Bone marrow (tissue), 2 donors: ENCODE data around the gene DEAF1.
"Not testable (repeated sequence)": the region's sequence is repeated elsewhere in the genome, so short reads cannot be mapped to it uniquely, and the experiment has no call there.

ENCODE experiments used
- DNase-seq, 2 donors: peaks; one replicate each; lab custom pipeline; 2025; lab: John Stamatoyannopoulos, UW

Gene DEAF1

GRCh38 chr11:694563-695287, at the start of gene DEAF1:
DEAF1 (minus strand) TSS chr11:695222; CDS start chr11:695047, 175 bp downstream.
- peak in 1 of 2 donors; percentile 97 for DNase-seq

GRCh38 chr11:742571-743201, 47.7 kb upstream of the DEAF1 start:
- DNase-seq: no peak

GRCh38 chr11:742156-742546, 47.1 kb upstream of the DEAF1 start:
- no peak for DNase-seq

- peak in 1 of 2 donors; percentile 14 for DNase-seq
Observed at GRCh38 chr11:737899-738298, 42.9 kb upstream of the DEAF1 start.

GRCh38 chr11:737366-737765, 42.3 kb upstream of the DEAF1 start:
- peak in 1 of 2 donors; percentile 8 for DNase-seq

GRCh38 chr11:734541-734940, 39.5 kb upstream of the DEAF1 start:
- DNase-seq: not testable (repeated sequence)

GRCh38 chr11:733072-733471, 38.0 kb upstream of the DEAF1 start:
- no peak for DNase-seq

GRCh38 chr11:729492-730074, 34.6 kb upstream of the DEAF1 start:
- no peak for DNase-seq

- DNase-seq: no peak
Observed at GRCh38 chr11:728901-729491, 34.0 kb upstream of the DEAF1 start.

- DNase-seq: peak; percentile 35 to 50
Observed at GRCh38 chr11:727859-728748, 33.1 kb upstream of the DEAF1 start.

GRCh38 chr11:727281-727701, 32.3 kb upstream of the DEAF1 start:
- DNase-seq: no peak

GRCh38 chr11:726278-727220, 31.5 kb upstream of the DEAF1 start:
- no peak for DNase-seq

- no peak for DNase-seq
Observed at GRCh38 chr11:725624-726202, 30.7 kb upstream of the DEAF1 start.

GRCh38 chr11:724778-725386, 29.9 kb upstream of the DEAF1 start:
- no peak for DNase-seq

GRCh38 chr11:724049-724777, 29.2 kb upstream of the DEAF1 start:
- DNase-seq: no peak

- peak in 1 of 2 donors; percentile 65 for DNase-seq
Observed at GRCh38 chr11:723120-723883, 28.3 kb upstream of the DEAF1 start.

GRCh38 chr11:722346-722811, 27.4 kb upstream of the DEAF1 start:
- no peak for DNase-seq

GRCh38 chr11:721741-722345, 26.8 kb upstream of the DEAF1 start:
- DNase-seq: no peak
